Stomach (tissue), 9 donors: ENCODE results near the gene CCDC74A. TPM values are rescaled to one million over a fixed set of nuclear protein-coding genes. Genes with fewer than 3 reads are reported as not detected.
"Not testable (repeated sequence)": the region's sequence is repeated elsewhere in the genome, so short reads cannot be mapped to it uniquely, and the experiment has no call there.

Experiments
- DNase-seq, 2 donors: peaks; one replicate each; pipeline versions ENCODE4 v3.0.0 to v3.0.0-alpha.2; 2013 to 2019
- H3K27ac ChIP-seq, 5 donors: fragments of 200-600 bp in 4 of 5; sonication (generic) in 4 of 5; one replicate each; pipeline ENCODE4 v1.5.1; 2013 to 2019; ENCODE audit warnings: mild to moderate bottlenecking in 1 of 5, moderate library complexity in 1 of 5
- H3K27me3 ChIP-seq, 3 donors: fragments of 200-600 bp; sonication (generic); one replicate each; pipeline ENCODE4 v1.5.1; 2017 to 2019; ENCODE audit warnings: mixed run types in 1 of 3
- H3K36me3 ChIP-seq, 4 donors: fragments of 200-600 bp; sonication (generic); 1 replicate in 3 of 4; 2 replicates in 1 of 4; pipeline ENCODE4 v1.5.1; 2016 to 2019
- H3K4me1 ChIP-seq, 4 donors: fragments of 200-600 bp; sonication (generic); one replicate each; pipeline ENCODE4 v1.5.1; 2016 to 2019
- H3K4me3 ChIP-seq, 4 donors: fragments of 200-600 bp; sonication (generic) in 3 of 4; one replicate each; pipeline ENCODE4 v1.5.1; 2016 to 2019; ENCODE audit warnings: mild to moderate bottlenecking in 1 of 4
- H3K9me3 ChIP-seq, 4 donors: fragments of 200-600 bp; sonication (generic); one replicate each; pipeline ENCODE4 v1.5.1; 2016 to 2019
- EP300 ChIP-seq: sonication (generic); formaldehyde crosslinking; IDR thresholded peaks from one replicate; pipeline ENCODE4 v1.6.1; 2017; ENCODE audit warnings: antibody characterized with exemption
- POLR2A ChIP-seq, 4 donors: fragments of 450-650 bp; IDR thresholded peaks; one replicate each; pipeline ENCODE4 v1.6.1; 2016; ENCODE audit warnings: antibody characterized with exemption in 4 of 4, control low read depth in 2 of 4, mild to moderate bottlenecking in 1 of 4, moderate library complexity in 1 of 4
- POLR2AphosphoS5 ChIP-seq, 3 donors: sonication (generic); formaldehyde crosslinking; IDR thresholded peaks; one replicate each; pipeline ENCODE4 v1.6.1; 2016; ENCODE audit warnings: antibody characterized with exemption in 3 of 3
- WGBS, 5 donors: extraction: QIAGEN DNeasy Blood & Tissue Kit in 3 of 5; methylation state at CpG; one replicate each; pipeline versions ENCODE4 v1.1.5 to v1.1.7; 2013 to 2018; 5-methylcytosine and 5-hydroxymethylcytosine counted together
- intact Hi-C: fragments of 100-400 bp; cut with DNase I; formaldehyde crosslinking; loops from one replicate; pipeline ENCODE4 v1.15.1; 2023; ENCODE audit warnings: low total_unique reads
- polyA plus RNA-seq, 3 donors: library from polyadenylated mRNA; stranded (reverse); fragments of 200-250 nt; gene quantifications; one replicate each; pipeline ENCODE4 v1.2.3, GENCODE V29; 2013
- total RNA-seq, 5 donors: library from RNA; depleted of rRNA; stranded (reverse); fragments of >200 nt; gene quantifications; one replicate each; pipeline versions ENCODE4 v1.1.0 to v1.2.3, GENCODE V29; 2014 to 2016
- TF ChIP-seq, protein P1 (sequence below), 7 experiments: fragments of 450-650 bp in 4 of 7; fragments of 200-600 bp in 3 of 7; sonication (generic) in 3 of 7; IDR thresholded peaks; one replicate each; pipeline ENCODE4 v1.5.1; 2016 to 2019; ENCODE audit warnings: antibody characterized with exemption in 7 of 7, control low read depth in 2 of 7, mild to moderate bottlenecking in 1 of 7
- donor health status: healthy with polysubstance abuse.
- donor health status: Bipolar disorder and iron deficiency.
- donor health status: healthy.

The CCDC74A gene
- total and polyA plus RNA-seq, 8 donors = 0.45 to 7.3 (median 3.7) TPM; not detected in 1

- WGBS, 5 donors = 61 to 83% (median 71%) methylated on average over 15 of the region's 15 CpGs
- H3K27ac ChIP-seq, intact Hi-C loops, H3K9me3 ChIP-seq, H3K4me1 ChIP-seq, H3K4me3 ChIP-seq, DNase-seq, H3K27me3 ChIP-seq: not testable (repeated sequence)
- peaks cover 10 to 93% (median 86%) of the 10 kb centered on the region in 4 donors for H3K36me3 ChIP-seq
These were observed 13.1 kb upstream of the CCDC74A start for GRCh38 chr2:131514408-131515166.

GRCh38 chr2:131515235-131515634 is 12.5 kb upstream of the CCDC74A start:
- H3K4me3 ChIP-seq, H3K27me3 ChIP-seq, H3K4me1 ChIP-seq, H3K27ac ChIP-seq, intact Hi-C loops, DNase-seq, H3K9me3 ChIP-seq: not testable (repeated sequence)
- WGBS, 5 donors = 77 to 92% (median 84%) methylated on average over 2 to 14 of the region's 14 CpGs
- H3K36me3 ChIP-seq = peaks cover 13 to 93% (median 86%) of the 10 kb centered on the region in 4 donors

GRCh38 chr2:131516011-131516410 is 11.7 kb upstream of the CCDC74A start:
- WGBS, 5 donors = 78 to 90% (median 80%) methylated on average over 6 to 10 of the region's 10 CpGs
- Histone ChIP-seq H3K4me3 (no peak overlapping the region), H3K9me3 (no peaks in the 10 kb centered on the region), H3K4me1 (no peaks in the 10 kb centered on the region), H3K27me3 (no peaks in the 10 kb centered on the region), H3K36me3 (peaks cover 19 to 96% (median 88%) of the 10 kb centered on the region in 4 donors), H3K27ac (no peak overlapping the region)
- TF ChIP-seq, protein P1, sequence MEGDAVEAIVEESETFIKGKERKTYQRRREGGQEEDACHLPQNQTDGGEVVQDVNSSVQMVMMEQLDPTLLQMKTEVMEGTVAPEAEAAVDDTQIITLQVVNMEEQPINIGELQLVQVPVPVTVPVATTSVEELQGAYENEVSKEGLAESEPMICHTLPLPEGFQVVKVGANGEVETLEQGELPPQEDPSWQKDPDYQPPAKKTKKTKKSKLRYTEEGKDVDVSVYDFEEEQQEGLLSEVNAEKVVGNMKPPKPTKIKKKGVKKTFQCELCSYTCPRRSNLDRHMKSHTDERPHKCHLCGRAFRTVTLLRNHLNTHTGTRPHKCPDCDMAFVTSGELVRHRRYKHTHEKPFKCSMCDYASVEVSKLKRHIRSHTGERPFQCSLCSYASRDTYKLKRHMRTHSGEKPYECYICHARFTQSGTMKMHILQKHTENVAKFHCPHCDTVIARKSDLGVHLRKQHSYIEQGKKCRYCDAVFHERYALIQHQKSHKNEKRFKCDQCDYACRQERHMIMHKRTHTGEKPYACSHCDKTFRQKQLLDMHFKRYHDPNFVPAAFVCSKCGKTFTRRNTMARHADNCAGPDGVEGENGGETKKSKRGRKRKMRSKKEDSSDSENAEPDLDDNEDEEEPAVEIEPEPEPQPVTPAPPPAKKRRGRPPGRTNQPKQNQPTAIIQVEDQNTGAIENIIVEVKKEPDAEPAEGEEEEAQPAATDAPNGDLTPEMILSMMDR (IDR thresholded peaks at IDR 0.05) = no peak
- TF ChIP-seq POLR2A (IDR thresholded peaks at IDR 0.05) = no peak
- TF ChIP-seq POLR2AphosphoS5 (IDR thresholded peaks at IDR 0.05) = no peak
- no peak for TF ChIP-seq EP300
- intact Hi-C loops = no loop called here
- DNase-seq = no peak

DNA sequence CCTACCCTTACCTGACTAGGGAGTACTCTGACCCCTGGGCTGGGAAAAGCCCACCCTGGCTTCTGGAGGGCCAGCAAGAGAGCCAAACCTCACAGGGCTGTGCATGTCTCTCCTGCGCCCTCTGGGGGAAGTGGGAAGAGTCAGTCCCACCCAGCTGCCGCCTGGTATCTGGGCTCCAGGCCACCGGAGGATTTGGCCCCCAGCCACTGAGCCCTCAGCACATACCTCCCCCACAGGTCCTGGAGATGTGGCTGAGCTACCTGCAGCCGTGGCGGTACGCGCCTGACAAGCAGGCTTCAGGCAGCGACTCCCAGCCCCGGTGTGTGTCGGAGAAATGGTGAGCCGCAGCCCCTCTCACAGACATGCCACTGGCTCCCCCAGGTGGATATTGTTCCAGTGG is 11.1 kb upstream of the CCDC74A start:
- H3K27me3 ChIP-seq, H3K9me3 ChIP-seq, intact Hi-C loops, H3K4me1 ChIP-seq, H3K27ac ChIP-seq, H3K4me3 ChIP-seq: not testable (repeated sequence)
- TF ChIP-seq, protein P1 (IDR thresholded peaks at IDR 0.05) = peak in 1 of 7 experiments; percentile 4
- peak in 1 of 2 donors; percentile 33 for DNase-seq
- WGBS, 5 donors = 63 to 72% (median 68%) methylated on average over 8 to 11 of the region's 11 CpGs
- peaks cover 19 to 92% (median 83%) of the 10 kb centered on the region in 4 donors for H3K36me3 ChIP-seq

DNA sequence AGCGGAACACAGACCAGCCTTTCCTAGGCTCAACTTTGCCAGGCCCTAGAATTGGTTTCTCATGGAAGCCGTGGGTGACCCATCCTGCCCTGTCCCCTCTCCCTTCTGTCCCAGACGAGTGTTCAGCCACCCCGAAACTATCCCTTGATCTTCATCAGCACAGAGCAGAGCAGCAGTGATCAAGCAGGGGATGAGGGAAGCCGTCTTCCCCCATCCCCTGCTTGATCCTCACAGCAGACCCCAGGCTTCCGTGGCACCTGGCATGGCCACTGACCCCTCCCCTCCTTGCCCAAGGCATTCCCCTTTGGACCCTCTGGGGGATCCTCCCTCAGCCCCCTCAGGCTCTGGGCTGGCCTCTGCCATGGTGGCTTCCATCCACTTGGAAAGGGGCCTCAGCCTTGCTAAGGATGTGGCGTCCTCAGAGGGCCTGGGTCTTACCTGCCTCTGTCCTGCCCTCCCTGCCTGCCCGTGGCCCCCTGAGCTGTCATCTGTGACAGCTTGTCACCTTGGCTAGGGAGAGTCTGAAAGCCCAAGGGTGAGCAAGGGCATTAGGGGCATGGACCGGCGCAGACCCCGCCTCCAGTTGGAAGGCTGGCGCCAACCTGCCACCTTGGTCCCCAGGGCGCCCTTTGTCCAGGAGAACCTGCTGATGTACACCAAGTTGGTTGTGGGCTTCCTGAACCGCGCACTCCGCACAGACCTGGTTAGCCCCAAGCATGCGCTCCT is 10.4 kb upstream of the CCDC74A start:
- Histone ChIP-seq H3K4me3 (no peak overlapping the region), H3K27ac (no peak overlapping the region), H3K27me3 (no peaks in the 10 kb centered on the region), H3K36me3 (peaks cover 19 to 86% (median 80%) of the 10 kb centered on the region in 4 donors), H3K4me1 (no peaks in the 10 kb centered on the region), H3K9me3 (no peaks in the 10 kb centered on the region)
- no peak for TF ChIP-seq POLR2AphosphoS5 (IDR thresholded peaks at IDR 0.05)
- TF ChIP-seq EP300 = no peak
- TF ChIP-seq POLR2A (IDR thresholded peaks at IDR 0.05) = no peak
- TF ChIP-seq, protein P1 (IDR thresholded peaks at IDR 0.05) = no peak
- intact Hi-C loops = no loop called here
- 94 to 98% (median 97%) methylated on average over 13 to 17 of the region's 17 CpGs for WGBS, 5 donors
- no peak for DNase-seq

DNA sequence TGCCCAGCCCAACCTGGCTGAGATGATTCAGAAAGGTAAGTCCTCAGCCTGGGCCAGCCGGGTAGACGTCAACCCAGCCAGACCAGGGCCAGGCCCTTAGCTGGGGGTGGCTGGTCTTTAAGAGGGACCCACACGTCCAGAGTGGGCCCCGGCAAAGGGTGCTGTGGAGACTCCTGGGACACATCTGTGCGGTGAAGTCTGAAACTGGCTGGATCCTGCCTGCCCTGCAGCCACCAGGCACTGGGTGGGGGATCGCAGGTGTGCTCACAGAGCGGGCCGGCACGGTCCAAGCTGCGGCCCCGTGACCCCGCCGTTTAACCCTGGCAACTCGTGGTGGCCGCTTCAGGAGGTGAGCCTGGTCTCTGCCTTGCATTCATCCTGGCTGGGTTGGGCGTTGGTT is 9.8 kb upstream of the CCDC74A start:
- H3K4me1 ChIP-seq, H3K27ac ChIP-seq, H3K9me3 ChIP-seq, DNase-seq, H3K27me3 ChIP-seq, intact Hi-C loops, H3K4me3 ChIP-seq: not testable (repeated sequence)
- WGBS, 5 donors = 87 to 94% (median 92%) methylated on average over 9 to 16 of the region's 16 CpGs
- peaks cover 19 to 80% (median 75%) of the 10 kb centered on the region in 4 donors for H3K36me3 ChIP-seq

- 93 to 97% (median 95%) methylated on average over 6 to 10 of the region's 11 CpGs for WGBS, 5 donors
- H3K9me3 ChIP-seq, intact Hi-C loops, H3K4me1 ChIP-seq, H3K4me3 ChIP-seq, H3K27me3 ChIP-seq, H3K27ac ChIP-seq, DNase-seq: not testable (repeated sequence)
- H3K36me3 ChIP-seq = peaks cover 19 to 74% (median 68%) of the 10 kb centered on the region in 4 donors
These were observed 9.2 kb upstream of the CCDC74A start for GRCh38 chr2:131518531-131518930.
